Measurements from ENCODE around the gene CDCA4. TPM values are rescaled to one million over a fixed set of nuclear protein-coding genes. Genes with fewer than 3 reads are reported as not detected.

Gene CDCA4
- total RNA-seq, 1 donor from 2014 or later = 47.7 TPM

DNA sequence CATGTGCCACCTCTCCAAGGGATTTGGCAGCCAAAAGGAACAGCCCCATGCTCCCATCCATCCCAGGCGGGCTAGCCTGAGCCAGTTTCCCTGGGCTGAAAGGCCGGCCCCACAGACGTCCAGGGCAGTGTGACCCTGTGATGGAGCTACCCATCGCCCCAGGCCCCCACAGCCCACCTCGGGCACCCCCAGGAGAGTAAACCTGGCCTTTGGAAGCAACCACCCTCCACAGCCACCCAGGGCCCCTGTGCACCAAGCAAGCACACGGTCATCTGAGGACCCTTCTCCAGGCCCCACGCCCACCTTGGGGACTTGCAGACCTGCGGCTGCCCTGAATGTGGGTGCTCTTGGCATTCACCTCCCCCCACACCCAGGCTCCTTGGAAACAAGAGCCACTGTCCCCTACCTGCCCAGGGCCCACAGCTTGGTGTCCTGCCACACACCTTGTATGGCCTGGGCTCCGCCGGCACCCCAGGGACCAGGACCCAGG is 51.1 kb downstream of the CDCA4 start:
- intact Hi-C loops (cut with micrococcal nuclease) = no loop called here
- H3K27ac Mint-ChIP-seq = no peak overlapping the region
- H3K4me1 Mint-ChIP-seq (ENCODE audit: low read depth) = no peaks in the 10 kb centered on the region
- no peaks in the 10 kb centered on the region for H3K36me3 Mint-ChIP-seq (ENCODE audit: low read depth)
- peaks cover 5% of the 10 kb centered on the region for H3K27me3 Mint-ChIP-seq (ENCODE audit: low read depth)
- no peak for DNase-seq (ENCODE audit: low spot score)
- no peak overlapping the region for H3K4me3 Mint-ChIP-seq (ENCODE audit: low read depth)
- no peaks in the 10 kb centered on the region for H3K9me3 Mint-ChIP-seq

- H3K36me3 Mint-ChIP-seq (ENCODE audit: low read depth) = no peaks in the 10 kb centered on the region
- no peak overlapping the region for H3K27ac Mint-ChIP-seq
- no peak for DNase-seq (ENCODE audit: low spot score)
- no peaks in the 10 kb centered on the region for H3K4me1 Mint-ChIP-seq (ENCODE audit: low read depth)
- peaks cover 5% of the 10 kb centered on the region for H3K27me3 Mint-ChIP-seq (ENCODE audit: low read depth)
- intact Hi-C loops (cut with micrococcal nuclease) = no loop called here
- no peaks in the 10 kb centered on the region for H3K9me3 Mint-ChIP-seq
- H3K4me3 Mint-ChIP-seq (ENCODE audit: low read depth) = no peak overlapping the region
These were observed 52.1 kb downstream of the CDCA4 start for GRCh38 chr14:104968541-104969401.

- intact Hi-C loops (cut with micrococcal nuclease) = no loop called here
- no peak overlapping the region for H3K4me3 Mint-ChIP-seq (ENCODE audit: low read depth)
- DNase-seq (ENCODE audit: low spot score) = no peak
- H3K27ac Mint-ChIP-seq = no peak overlapping the region
- peaks cover 5% of the 10 kb centered on the region for H3K27me3 Mint-ChIP-seq (ENCODE audit: low read depth)
- no peaks in the 10 kb centered on the region for H3K36me3 Mint-ChIP-seq (ENCODE audit: low read depth)
- H3K9me3 Mint-ChIP-seq = no peaks in the 10 kb centered on the region
- no peaks in the 10 kb centered on the region for H3K4me1 Mint-ChIP-seq (ENCODE audit: low read depth)
These were observed 52.7 kb downstream of the CDCA4 start for GRCh38 chr14:104968153-104968527.

DNA sequence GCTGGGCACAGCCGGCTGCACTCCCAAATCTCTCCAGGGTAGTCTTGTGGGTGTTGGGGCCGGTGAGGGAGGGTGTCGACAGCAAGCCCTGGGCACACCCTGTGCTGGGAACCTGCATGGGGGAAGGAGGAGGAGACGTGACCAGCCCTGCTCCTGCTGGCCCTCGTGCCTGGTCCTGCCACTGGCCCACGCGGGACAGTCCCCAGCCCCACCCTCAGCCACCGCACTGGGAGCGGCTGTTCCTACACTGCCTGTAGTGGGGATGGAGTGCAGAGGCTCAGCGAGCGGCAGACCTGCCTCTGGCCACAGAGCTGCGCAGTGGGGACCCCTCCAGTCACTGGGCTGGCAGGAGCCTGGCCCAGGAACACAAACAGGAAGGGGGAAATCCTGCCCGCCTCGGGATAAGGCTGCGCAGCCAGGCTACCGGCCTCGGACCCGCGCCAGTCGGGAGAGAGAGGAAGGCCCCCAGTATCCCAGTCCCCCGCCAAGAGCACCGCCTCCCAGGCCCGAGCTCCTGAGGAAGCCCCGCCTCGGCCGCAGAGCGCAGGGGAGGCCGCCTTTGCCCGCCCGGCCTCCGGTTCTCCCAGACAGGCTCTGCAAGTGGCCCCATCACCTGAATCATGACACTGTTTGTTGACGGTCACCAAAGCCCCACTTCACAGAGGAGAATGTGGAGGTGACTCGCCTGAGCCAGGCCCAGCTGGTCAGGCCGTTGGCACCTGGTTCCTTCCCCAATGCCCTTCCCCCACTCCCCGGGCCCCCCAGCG is 53.3 kb downstream of the CDCA4 start:
- Mint-ChIP-seq H3K4me1 (ENCODE audit: low read depth) (no peaks in the 10 kb centered on the region), H3K27ac (no peak overlapping the region), H3K9me3 (no peaks in the 10 kb centered on the region), H3K36me3 (ENCODE audit: low read depth) (no peaks in the 10 kb centered on the region), H3K27me3 (ENCODE audit: low read depth) (peaks cover 6% of the 10 kb centered on the region), H3K4me3 (ENCODE audit: low read depth) (no peak overlapping the region)
- intact Hi-C loops (cut with micrococcal nuclease) = no loop called here
- DNase-seq (ENCODE audit: low spot score) = no peak

DNA sequence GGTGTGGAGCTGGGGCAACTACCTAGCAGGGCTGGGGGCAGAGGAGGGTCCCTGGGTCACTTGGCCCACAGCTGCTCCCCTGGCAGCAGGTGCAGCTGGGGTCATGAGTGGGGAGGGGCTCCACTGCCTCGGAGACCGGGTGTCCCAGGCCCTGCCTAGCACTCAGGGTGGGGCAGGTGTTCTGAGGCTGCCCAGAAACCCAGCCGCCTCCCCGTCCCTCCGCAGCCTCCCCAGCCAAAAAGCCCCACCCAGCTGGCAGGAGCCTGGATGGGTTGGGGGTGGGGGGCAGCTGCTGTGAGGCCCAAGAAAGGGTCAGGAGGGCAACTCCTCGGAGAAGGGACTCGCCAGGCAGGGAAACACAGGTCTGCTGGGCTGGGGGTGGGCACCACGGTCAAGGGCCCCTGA is 53.9 kb downstream of the CDCA4 start:
- no peak overlapping the region for H3K27ac Mint-ChIP-seq
- H3K9me3 Mint-ChIP-seq = no peaks in the 10 kb centered on the region
- H3K27me3 Mint-ChIP-seq (ENCODE audit: low read depth) = peaks cover 6% of the 10 kb centered on the region
- H3K4me1 Mint-ChIP-seq (ENCODE audit: low read depth) = no peaks in the 10 kb centered on the region
- no peak for DNase-seq (ENCODE audit: low spot score)
- intact Hi-C loops (cut with micrococcal nuclease) = no loop called here
- no peaks in the 10 kb centered on the region for H3K36me3 Mint-ChIP-seq (ENCODE audit: low read depth)
- H3K4me3 Mint-ChIP-seq (ENCODE audit: low read depth) = no peak overlapping the region

DNA sequence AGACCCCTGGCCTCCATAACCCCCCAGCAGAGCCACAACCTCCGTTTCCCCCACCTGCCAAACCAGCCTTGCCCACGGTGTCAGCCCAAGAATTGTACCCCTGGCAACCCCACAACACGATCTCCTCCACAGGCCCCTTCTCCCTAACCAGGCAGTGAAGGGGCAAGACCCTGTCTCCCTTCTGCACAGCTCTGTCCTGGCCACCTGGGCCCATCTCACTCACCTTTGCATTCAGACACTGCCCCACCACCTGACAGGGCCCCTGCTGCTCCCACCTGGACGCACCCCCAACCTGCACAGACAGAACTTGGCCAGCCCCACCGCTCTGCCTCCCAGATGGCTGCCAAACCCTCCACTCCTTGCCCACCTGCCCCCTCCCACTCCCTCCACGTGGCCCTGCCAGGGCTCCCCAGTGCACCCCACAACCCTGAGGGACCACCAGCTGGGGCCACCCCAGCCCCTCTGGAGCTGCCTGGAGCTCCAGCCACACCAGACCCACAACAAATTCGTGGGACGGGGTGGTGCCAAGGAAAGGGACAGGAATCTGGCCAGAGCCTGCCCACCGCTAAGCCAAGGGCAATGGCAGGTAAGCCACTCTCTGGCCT is 54.5 kb downstream of the CDCA4 start:
- Mint-ChIP-seq H3K4me3 (ENCODE audit: low read depth) (no peak overlapping the region), H3K9me3 (no peaks in the 10 kb centered on the region), H3K27me3 (ENCODE audit: low read depth) (peaks cover 6% of the 10 kb centered on the region), H3K27ac (no peak overlapping the region), H3K36me3 (ENCODE audit: low read depth) (no peaks in the 10 kb centered on the region), H3K4me1 (ENCODE audit: low read depth) (no peaks in the 10 kb centered on the region)
- DNase-seq (ENCODE audit: low spot score) = no peak
- intact Hi-C loops (cut with micrococcal nuclease) = no loop called here

DNA sequence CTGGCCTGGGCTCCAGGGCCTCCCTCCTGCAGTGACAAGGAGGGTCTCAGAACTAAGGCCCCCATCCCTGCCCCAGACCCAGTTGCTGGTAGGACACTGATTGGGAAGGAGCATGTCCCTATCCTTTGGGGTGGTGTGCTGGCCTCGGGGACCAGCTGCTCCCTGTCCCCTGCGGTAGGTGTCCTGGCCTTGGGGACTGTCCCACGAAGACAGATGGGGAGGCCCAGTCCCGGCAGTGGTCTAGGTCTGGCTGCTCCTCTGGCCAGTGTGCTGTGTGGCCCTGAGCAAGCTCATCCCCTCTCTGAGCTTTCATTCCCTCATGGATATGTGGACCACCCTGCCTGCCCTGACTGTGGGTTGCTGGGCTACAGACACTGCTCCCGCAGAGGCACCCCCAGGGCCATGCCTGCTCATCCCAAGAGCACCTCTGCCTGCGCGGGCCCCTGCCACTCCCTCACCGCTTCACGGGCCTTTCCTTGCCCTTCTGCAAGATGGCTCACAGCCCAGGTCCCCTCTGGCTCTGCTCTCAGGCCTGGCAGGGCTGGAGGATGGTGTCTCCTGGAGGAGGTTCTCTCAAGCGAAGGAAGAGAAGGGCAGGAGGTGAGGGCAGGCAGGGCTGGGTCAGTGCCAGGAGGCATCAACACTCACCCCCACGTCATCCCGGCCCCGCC is 55.2 kb downstream of the CDCA4 start:
- H3K9me3 Mint-ChIP-seq = no peaks in the 10 kb centered on the region
- peaks cover 6% of the 10 kb centered on the region for H3K27me3 Mint-ChIP-seq (ENCODE audit: low read depth)
- DNase-seq (ENCODE audit: low spot score) = no peak
- no peak overlapping the region for H3K27ac Mint-ChIP-seq
- no peaks in the 10 kb centered on the region for H3K4me1 Mint-ChIP-seq (ENCODE audit: low read depth)
- intact Hi-C loops (cut with micrococcal nuclease) = no loop called here
- no peaks in the 10 kb centered on the region for H3K36me3 Mint-ChIP-seq (ENCODE audit: low read depth)
- H3K4me3 Mint-ChIP-seq (ENCODE audit: low read depth) = no peak overlapping the region

DNA sequence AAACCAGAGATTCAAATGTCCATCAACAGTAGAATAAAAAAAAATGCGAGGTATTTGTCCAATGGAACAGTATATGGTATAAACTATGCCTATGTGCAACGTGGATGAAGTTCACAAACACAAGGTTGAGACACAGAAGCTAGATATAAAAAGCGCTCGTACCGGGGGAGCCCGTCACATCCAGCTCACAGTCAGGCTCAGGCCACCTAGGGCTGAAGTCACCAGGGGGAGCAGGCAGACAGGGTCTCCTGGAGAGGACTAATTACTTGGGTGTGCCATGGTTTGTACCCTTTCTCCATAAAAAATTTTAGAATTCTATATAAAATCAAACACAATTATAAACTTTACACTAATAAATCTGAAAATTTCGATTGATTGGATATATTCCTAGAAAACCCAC is 56.3 kb downstream of the CDCA4 start:
- Mint-ChIP-seq H3K9me3 (no peaks in the 10 kb centered on the region), H3K4me3 (ENCODE audit: low read depth) (no peak overlapping the region), H3K4me1 (ENCODE audit: low read depth) (no peaks in the 10 kb centered on the region), H3K36me3 (ENCODE audit: low read depth) (no peaks in the 10 kb centered on the region), H3K27me3 (ENCODE audit: low read depth) (peaks cover 7% of the 10 kb centered on the region), H3K27ac (no peak overlapping the region)
- intact Hi-C loops (cut with micrococcal nuclease) = no loop called here
- DNase-seq (ENCODE audit: low spot score) = no peak

Other genes with a start within 250 kb of the CDCA4 start
- gene AKT1, start 225.3 kb downstream of the CDCA4 start, total RNA-seq = 145 TPM in 2 replicates
- 5.2 and 5.4 TPM in 2 replicates for gene ZBTB42, start 220.0 kb downstream of the CDCA4 start, total RNA-seq
- gene CEP170B, start 155.8 kb downstream of the CDCA4 start, total RNA-seq = 8.5 TPM in 2 replicates
- 0.16 and 0.23 TPM in 2 replicates for gene PLD4, start 96.2 kb downstream of the CDCA4 start, total RNA-seq
- 0.02 and 0.07 TPM in 2 replicates for gene AHNAK2, start 42.7 kb downstream of the CDCA4 start, total RNA-seq
- 0.94 and 1.4 TPM in 2 replicates for gene CLBA1, start 35.3 kb downstream of the CDCA4 start, total RNA-seq
- 27.1 and 29.8 TPM in 2 replicates for gene GPR132, start 44.3 kb upstream of the CDCA4 start, total RNA-seq
- 2.6 and 3.2 TPM in 2 replicates for gene JAG2, start 147.7 kb upstream of the CDCA4 start, total RNA-seq
- gene NUDT14, start 160.2 kb upstream of the CDCA4 start, total RNA-seq = 7.7 and 10.4 TPM in 2 replicates
- 38.4 and 38.6 TPM in 2 replicates for gene BTBD6, start 227.4 kb upstream of the CDCA4 start, total RNA-seq